ENCODE measurements around the gene KCNK16. TPM values are rescaled to one million over a fixed set of nuclear protein-coding genes. Genes with fewer than 3 reads are reported as not detected.

The KCNK16 gene
- polyA plus RNA-seq, 1 donor from 2014 or later: not detected

- H3F3A ChIP-seq (ENCODE audit: insufficient read depth, low read length, poor library complexity, severe bottlenecking): no peaks in the 10 kb centered on the region
- H3K9ac ChIP-seq (ENCODE audit: low read length): no peak overlapping the region
- H3K4me2 ChIP-seq (ENCODE audit: low read length): no peak overlapping the region
- H2AFZ ChIP-seq (ENCODE audit: low read depth, low read length): no peak overlapping the region
- H3K9me2 ChIP-seq (ENCODE audit: insufficient read depth, low read length): no peaks in the 10 kb centered on the region
- H3K36me3 ChIP-seq (ENCODE audit: insufficient read depth, low read length): no peaks in the 10 kb centered on the region
- no peaks in the 10 kb centered on the region for H3K9me3 ChIP-seq (ENCODE audit: low read length)
- H3K27me3 ChIP-seq (ENCODE audit: insufficient read depth, low read depth, low read length): no peaks in the 10 kb centered on the region
- H3K27ac ChIP-seq (ENCODE audit: low read length): no peak overlapping the region
- no peaks in the 10 kb centered on the region for H3K79me2 ChIP-seq (replicated peaks; ENCODE audit: insufficient read depth, low read length)
- H3K4me3 ChIP-seq (ENCODE audit: low read length): no peak overlapping the region
- no peak for TF ChIP-seq CTCF (IDR thresholded peaks at IDR 0.05; ENCODE audit: poor library complexity, severe bottlenecking)
- no peak for TF ChIP-seq EP300 (conservative IDR thresholded peaks at IDR 0.05; ENCODE audit: poor library complexity, severe bottlenecking)
- TF ChIP-seq SMC3 (conservative IDR thresholded peaks at IDR 0.05; ENCODE audit: poor library complexity): no peak
- TF ChIP-seq RAD21 (conservative IDR thresholded peaks at IDR 0.05): no peak
- no peaks in the 10 kb centered on the region for H4K20me1 ChIP-seq (ENCODE audit: insufficient read depth)
Observed at GRCh38 chr6:39274903-39275302, 47.6 kb downstream of the KCNK16 start.

- no peak overlapping the region for H3K27ac ChIP-seq (ENCODE audit: low read length)
- H4K20me1 ChIP-seq (ENCODE audit: insufficient read depth): no peaks in the 10 kb centered on the region
- no peak overlapping the region for H3K4me3 ChIP-seq (ENCODE audit: low read length)
- H3K9me3 ChIP-seq (ENCODE audit: low read length): no peaks in the 10 kb centered on the region
- TF ChIP-seq RAD21 (conservative IDR thresholded peaks at IDR 0.05) (no peak), MXI1 (conservative IDR thresholded peaks at IDR 0.05; ENCODE audit: poor library complexity, severe bottlenecking) (no peak)
- no peaks in the 10 kb centered on the region for H3F3A ChIP-seq (ENCODE audit: insufficient read depth, low read length, poor library complexity, severe bottlenecking)
- no peaks in the 10 kb centered on the region for H3K79me2 ChIP-seq (replicated peaks; ENCODE audit: insufficient read depth, low read length)
- no peaks in the 10 kb centered on the region for H3K9me2 ChIP-seq (ENCODE audit: insufficient read depth, low read length)
- no peaks in the 10 kb centered on the region for H3K27me3 ChIP-seq (ENCODE audit: insufficient read depth, low read depth, low read length)
- H3K4me2 ChIP-seq (ENCODE audit: low read length): no peak overlapping the region
- H3K36me3 ChIP-seq (ENCODE audit: insufficient read depth, low read length): no peaks in the 10 kb centered on the region
- H3K9ac ChIP-seq (ENCODE audit: low read length): no peak overlapping the region
- no peak overlapping the region for H2AFZ ChIP-seq (ENCODE audit: low read depth, low read length)
Observed at GRCh38 chr6:39274471-39274870, 48.0 kb downstream of the KCNK16 start.

GRCh38 chr6:39273406-39273821 lies 49.1 kb downstream of the KCNK16 start:
- Histone ChIP-seq H3K4me2 (ENCODE audit: low read length) (no peak overlapping the region), H3K27ac (ENCODE audit: low read length) (no peak overlapping the region), H3K27me3 (ENCODE audit: insufficient read depth, low read depth, low read length) (no peaks in the 10 kb centered on the region), H3K79me2 (replicated peaks; ENCODE audit: insufficient read depth, low read length) (no peaks in the 10 kb centered on the region), H3K9me2 (ENCODE audit: insufficient read depth, low read length) (no peaks in the 10 kb centered on the region), H3K36me3 (ENCODE audit: insufficient read depth, low read length) (no peaks in the 10 kb centered on the region), H3K9ac (ENCODE audit: low read length) (no peak overlapping the region), H3F3A (ENCODE audit: insufficient read depth, low read length, poor library complexity, severe bottlenecking) (no peaks in the 10 kb centered on the region), H4K20me1 (ENCODE audit: insufficient read depth) (no peaks in the 10 kb centered on the region), H3K9me3 (ENCODE audit: low read length) (no peaks in the 10 kb centered on the region), H3K4me3 (ENCODE audit: low read length) (no peak overlapping the region), H2AFZ (ENCODE audit: low read depth, low read length) (no peak overlapping the region)
- no peak for TF ChIP-seq POLR2AphosphoS5 (IDR thresholded peaks at IDR 0.05)
- TF ChIP-seq MXI1 (conservative IDR thresholded peaks at IDR 0.05; ENCODE audit: poor library complexity, severe bottlenecking): no peak

- H3F3A ChIP-seq (ENCODE audit: insufficient read depth, low read length, poor library complexity, severe bottlenecking): no peaks in the 10 kb centered on the region
- no peaks in the 10 kb centered on the region for H3K27me3 ChIP-seq (ENCODE audit: insufficient read depth, low read depth, low read length)
- H3K4me3 ChIP-seq (ENCODE audit: low read length): no peak overlapping the region
- no peak for TF ChIP-seq EP300 (conservative IDR thresholded peaks at IDR 0.05; ENCODE audit: poor library complexity, severe bottlenecking)
- TF ChIP-seq POLR2AphosphoS5 (IDR thresholded peaks at IDR 0.05): no peak
- TF ChIP-seq REST (IDR thresholded peaks at IDR 0.05; ENCODE audit: borderline replicate concordance): no peak
- no peak for TF ChIP-seq CTCF (IDR thresholded peaks at IDR 0.05; ENCODE audit: poor library complexity, severe bottlenecking)
- no peak for TF ChIP-seq RAD21 (conservative IDR thresholded peaks at IDR 0.05)
- TF ChIP-seq MXI1 (conservative IDR thresholded peaks at IDR 0.05; ENCODE audit: poor library complexity, severe bottlenecking): no peak
- no peak overlapping the region for H3K27ac ChIP-seq (ENCODE audit: low read length)
- no peaks in the 10 kb centered on the region for H3K9me3 ChIP-seq (ENCODE audit: low read length)
- H2AFZ ChIP-seq (ENCODE audit: low read depth, low read length): no peak overlapping the region
- H3K4me2 ChIP-seq (ENCODE audit: low read length): no peak overlapping the region
- H3K9ac ChIP-seq (ENCODE audit: low read length): no peak overlapping the region
- H3K79me2 ChIP-seq (replicated peaks; ENCODE audit: insufficient read depth, low read length): no peaks in the 10 kb centered on the region
- no peaks in the 10 kb centered on the region for H4K20me1 ChIP-seq (ENCODE audit: insufficient read depth)
- H3K9me2 ChIP-seq (ENCODE audit: insufficient read depth, low read length): no peaks in the 10 kb centered on the region
- H3K36me3 ChIP-seq (ENCODE audit: insufficient read depth, low read length): no peaks in the 10 kb centered on the region
Observed at GRCh38 chr6:39269961-39270360, 52.5 kb downstream of the KCNK16 start.
